ENCODE results near the gene MICU1.
"Not testable (repeated sequence)": the region's sequence is repeated elsewhere in the genome, so short reads cannot be mapped to it uniquely, and the experiment has no call there.

Gene MICU1

DNA sequence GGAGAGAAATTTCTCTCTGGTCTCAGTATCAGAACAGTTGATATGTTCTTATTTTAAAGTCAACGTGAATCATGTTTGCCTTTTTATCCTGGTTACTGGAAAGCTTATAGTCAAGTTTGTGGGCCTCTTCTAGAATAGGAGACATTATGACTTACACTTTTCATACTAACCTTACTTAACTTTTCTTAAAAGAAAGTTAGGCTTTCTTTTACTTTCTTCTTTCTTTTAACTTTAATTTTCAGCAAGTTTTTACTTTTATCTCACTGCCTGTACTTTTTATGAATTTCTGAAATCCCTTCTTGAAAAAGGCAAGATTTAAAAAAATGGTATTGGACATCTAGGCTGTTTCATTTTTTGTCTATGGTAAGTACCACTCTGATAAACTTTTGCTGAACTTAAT is 195.9 kb downstream of the MICU1 start:
- DNase-seq: no peak

DNA sequence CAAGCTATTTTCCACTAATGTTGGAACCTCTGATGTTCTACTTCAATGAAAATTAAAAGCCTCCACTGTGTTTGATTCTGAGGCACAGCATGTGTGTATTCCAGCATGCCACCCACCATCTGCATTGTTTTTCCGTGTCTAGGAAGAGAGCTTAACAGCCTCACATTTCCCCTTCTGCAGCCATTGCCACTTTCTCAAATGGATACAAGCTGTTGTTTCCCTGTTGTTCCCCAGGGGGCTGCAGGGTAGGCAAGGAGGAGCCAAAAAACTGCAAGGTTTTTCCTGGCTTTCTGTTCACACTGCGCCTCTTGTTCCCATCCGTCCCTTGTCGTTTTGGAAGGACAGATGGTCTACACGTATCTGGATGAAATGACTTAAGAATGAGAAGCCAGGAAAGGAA is 198.9 kb downstream of the MICU1 start:
- DNase-seq: no peak

DNA sequence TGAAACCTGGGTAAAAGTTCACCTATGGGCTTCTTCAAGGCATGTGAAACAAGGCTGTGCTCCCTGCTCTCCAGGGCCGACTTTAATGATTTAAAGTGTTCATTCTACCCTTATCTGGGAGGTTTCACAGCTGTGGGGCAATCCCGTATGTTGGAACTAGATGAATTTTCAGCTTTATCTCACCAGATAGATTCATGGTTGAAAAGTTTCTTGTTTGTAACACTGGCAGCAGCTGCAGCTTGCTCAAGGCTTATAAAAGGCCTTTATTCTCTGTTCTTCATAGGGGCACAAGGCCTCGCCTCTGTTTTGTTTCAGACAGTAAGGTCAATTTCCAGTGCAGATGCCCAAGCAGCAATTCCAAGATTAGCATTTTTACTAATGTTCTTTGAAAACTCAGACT is 200.7 kb downstream of the MICU1 start:
- no peak for DNase-seq

DNA sequence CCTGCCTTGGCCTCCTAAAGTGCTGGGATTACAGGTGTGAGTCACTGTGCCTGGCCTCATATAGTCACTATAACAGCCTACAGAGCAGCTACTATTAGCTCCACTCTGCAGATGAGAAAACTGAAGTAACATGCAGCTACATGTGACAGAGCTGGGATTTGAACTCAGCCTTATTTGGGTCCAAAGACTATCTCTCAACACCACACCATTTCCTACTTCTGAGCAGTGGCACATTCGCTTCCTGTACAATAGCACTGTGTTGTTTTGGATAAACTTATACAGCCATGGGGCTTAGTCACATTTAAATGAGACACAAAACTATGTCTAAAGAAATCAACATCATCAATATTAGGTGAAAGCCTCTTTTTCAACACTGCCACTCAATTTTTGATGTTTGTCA is 201.3 kb downstream of the MICU1 start:
- DNase-seq: no peak

DNA sequence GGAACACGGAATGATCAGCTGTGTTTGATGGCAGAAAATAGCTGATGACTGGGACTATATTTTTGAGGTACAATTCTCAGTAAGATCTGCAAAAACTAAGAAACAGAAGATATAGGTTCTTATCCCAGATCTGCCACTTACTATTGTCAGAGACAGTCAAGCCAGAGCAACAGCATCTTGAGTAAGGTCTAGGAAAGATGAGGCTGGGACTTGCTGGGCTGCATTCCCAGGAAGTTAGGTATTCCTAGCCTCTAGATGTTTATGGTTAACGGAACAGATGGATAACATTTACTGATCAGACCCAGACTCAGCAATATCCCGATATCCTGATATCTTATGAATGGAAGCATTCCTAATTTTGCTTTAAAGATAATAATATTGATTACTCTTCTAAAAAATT is 202.5 kb downstream of the MICU1 start:
- DNase-seq: no peak

DNA sequence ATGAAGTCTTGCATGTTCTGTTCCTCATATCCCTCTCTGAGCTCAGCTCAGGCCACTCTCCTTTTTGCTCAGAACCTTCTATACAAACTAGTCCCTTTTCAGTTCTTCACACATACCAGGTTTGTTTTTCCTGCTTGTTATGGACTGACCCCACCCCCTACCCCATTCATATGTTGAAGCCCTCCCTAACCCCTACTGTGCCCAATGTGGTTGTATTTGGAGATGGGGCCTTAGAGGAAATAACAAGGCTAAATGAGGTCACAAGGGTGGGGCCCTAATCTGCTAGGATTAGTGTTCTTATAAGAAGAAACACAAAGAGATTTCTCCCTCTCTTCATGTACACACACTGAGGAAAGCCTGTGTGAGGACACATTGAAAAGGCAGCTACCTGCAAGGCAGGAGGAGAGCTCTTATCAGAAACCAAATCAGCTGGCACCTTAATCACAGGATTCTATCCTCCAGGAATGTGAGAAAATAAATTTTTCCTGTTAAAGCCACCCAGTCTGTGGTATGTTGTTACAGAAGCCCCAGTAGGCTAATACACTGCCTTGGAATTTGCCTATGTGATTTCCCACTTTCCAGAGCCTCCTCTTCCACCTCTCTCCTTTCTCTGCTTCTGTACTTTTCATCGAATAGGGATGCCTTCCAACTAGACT is 203.9 kb downstream of the MICU1 start:
- no peak for DNase-seq

DNA sequence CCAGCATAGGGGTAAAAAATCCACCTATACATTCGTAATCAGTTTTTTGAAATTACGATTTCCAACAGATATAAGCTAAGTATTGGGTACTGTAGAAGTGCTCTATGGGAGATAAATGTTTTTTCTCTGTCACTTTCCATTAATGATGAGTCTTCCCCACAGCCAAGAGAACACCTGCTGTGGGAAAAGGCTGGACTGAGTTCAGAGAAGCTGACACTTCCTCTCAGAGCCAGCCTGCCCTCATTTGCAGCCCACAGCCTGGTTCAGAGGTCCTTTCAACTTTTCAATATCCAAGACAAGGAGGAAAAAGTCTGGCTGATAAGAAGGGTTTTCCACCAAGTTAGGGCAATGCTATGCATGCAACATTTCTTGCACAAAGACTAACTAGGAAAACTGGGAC is 206.6 kb downstream of the MICU1 start:
- DNase-seq: no peak

DNA sequence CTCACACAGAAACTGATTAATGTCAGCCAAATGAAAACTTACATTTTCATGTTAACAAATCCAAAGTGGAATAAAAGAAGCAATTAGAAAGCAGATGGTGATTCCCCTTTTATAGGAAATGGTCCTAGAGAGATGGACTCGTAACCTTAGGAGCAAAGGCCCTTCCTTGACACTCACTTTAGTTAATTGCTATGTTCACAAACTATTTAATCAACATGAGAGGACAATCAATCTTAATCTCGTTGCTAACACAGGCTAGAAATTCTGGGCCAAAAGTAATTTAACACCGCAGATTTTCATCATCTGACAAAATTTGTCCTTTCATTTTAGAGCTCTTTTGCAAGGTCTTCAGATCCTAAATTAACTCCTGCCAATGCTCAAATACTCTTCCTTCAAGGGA is 207.2 kb downstream of the MICU1 start:
- no peak for DNase-seq

DNA sequence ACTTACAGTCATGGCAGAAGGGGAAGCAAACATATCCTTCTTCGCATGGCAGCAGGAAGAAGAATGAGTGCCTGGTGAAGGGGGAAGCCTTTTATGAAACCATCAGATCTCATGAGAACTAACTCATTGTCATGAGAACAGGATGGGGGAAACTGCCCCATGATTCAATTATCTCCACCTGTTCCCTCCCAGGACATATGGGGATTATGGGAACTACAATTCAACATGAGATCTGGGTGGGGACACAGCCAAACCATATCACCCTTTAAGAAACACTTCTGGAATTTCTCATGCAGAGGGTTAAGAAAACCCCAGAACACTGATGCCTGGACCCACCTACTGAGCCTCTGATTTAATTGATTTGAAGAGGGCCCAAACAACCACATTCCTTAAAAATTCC is 207.9 kb downstream of the MICU1 start:
- DNase-seq: no peak

DNA sequence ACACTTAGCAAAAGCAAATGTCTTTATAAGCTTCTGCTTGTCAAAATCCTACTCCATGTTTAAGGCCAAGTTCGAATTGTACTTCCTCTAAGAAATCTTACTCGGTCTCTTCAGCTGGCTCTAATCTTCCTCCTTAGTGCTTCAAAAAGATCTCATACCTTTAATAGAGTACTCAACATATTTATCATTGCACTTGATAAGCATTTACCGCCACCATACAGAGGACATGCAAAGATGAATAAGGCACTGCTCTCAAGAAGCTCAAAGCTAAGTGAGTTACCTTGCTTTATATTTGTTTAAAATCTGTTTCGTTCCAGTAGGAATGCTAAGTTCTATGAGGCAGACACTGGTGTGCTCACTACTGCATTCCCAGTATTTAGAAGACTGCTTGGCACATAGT is 209.2 kb downstream of the MICU1 start:
- DNase-seq: no peak

DNA sequence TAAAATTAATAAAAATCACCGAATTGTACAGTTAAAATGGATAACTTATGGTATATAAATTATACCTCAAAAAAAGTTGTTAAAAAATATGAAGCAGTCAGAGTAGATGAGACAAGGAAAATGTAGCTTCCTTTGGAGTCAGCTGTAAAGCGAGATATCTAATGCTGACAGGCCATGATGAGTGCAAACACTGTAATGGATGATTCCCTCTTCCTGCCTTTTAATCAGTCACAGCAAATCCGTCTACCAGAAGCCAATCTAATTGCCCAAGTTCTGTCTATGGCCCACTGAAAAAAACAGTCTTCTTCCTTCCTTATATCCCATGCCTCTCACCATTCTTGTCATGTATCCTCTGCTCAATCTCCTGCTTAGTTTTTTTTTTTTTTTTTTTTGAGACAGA is 211.2 kb downstream of the MICU1 start:
- DNase-seq: no peak

DNA sequence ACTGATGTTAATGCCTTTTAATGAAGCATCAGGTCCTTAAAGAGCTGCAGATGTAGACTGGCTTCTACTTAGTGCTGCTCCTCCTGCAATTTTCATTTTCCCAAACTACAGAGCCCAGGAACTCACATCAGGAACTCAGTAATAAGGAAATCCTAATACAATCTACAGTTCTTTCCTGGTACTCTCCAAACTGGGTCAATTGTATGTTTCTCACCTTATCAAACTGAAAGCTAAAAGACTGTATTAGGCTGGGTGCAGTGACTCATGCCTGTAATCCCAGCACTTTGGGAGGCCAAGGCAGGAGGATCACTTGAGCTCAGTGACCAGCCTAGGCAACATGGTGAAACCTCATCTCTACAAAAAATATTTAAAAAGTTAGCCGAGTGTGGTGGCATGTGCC is 216.7 kb downstream of the MICU1 start:
- DNase-seq: no peak

DNA sequence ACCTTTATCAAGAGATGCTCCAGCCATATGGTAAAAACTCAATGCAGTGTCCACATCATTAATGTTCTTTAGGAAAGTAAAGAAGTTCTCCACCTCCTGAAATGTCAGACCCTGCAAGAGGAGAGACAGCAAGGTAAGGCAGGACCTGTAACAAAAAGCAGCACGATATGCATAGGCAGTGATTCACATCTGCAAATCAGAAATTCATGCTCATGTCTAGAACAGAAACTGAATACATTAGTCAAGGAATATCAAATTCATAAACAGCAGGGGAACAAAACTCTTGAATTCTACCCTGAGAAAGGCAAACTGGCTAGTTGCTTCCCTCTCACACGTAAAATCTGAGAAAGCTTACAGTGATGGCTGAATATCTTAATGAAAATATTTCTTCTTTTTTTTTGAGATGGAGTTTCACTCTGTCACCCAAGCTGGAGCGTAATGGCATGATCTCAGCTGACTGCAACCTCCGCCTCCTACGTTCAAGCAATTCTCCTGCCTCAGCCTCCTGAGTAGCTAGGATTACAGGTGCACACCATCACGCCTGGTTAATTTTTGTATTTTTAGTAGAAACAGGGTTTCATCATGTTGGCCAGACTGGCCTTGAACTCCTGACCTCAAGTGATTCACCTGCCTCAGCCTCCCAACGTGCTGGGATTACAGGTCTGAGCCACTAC is 217.8 kb downstream of the MICU1 start:
- no peak for DNase-seq

DNA sequence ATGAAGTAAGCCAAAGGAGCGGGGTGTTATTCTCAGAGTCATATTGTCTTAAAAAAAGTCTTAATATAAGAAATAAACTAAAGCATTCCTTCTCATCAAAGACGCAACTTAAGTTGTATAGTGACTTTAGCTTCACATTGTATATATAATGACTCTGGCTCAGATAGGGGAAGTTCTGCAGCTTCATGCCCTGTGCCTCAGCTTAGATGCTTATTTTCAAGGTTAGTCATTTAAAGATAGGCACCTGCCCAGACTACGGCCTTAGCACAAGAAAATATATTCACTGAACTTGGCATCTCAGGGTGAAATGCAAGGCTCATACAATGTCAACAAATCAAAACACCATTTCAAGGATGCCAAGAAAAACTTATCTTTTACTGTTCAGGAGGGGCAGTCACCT is 218.4 kb downstream of the MICU1 start:
- DNase-seq: no peak

DNA sequence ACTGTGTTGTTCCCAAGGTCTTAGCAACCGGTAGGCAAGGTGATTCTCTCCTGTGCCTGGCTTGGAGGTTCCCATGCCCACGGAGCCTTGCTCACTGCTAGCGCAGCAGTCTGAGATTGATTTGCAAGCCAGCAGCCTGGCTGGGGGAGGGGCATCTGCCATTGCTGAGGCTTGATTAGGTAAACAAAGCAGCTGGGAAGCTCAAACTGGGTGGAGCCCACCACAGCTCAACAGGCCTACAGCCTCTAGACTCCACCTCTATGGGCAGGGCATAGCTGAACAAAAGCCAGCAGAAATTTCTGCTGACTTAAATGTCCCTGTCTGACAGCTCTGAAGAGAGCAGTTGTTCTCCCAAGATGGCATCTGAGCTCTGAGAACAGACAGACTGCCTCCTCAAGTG is 230.3 kb downstream of the MICU1 start:
- DNase-seq: not testable (repeated sequence)

DNA sequence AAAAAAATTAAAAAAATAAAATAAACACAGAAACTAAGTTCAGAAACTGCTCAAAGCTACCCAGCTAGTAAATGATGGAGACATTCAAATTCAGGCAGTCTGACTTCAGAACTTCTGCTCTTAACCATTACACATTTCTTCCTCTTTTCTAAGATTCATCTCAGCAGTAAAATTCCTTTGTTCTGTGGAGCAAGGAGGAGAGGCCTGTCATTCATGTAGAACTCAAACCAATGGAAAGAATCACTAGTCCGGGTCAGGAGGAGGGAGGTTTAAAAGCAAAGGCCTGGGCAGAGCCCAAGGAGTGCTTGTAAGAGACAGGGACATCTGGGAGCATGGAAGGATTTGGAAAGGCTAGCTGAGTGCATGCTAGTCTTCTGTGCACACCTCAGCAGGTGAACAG is 233.3 kb downstream of the MICU1 start:
- DNase-seq: no peak

DNA sequence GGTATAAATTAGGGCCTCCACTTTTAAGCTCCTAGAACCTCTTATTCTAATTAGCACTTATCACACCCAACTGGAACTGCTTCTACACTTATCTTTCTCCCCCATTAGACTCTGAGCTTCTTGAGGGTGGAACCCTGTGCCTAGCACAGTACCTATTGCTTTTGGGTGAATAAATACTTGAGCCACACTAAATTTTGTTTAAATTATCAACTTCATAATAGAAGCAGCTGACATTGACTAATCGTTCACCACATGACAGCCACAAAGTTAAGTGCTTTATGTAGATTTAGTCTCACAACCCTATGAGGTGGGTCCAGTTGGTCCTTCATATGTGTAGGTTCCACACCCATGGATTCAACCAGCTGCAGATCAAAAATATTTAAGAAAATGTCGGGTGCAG is 235.1 kb downstream of the MICU1 start:
- no peak for DNase-seq

DNA sequence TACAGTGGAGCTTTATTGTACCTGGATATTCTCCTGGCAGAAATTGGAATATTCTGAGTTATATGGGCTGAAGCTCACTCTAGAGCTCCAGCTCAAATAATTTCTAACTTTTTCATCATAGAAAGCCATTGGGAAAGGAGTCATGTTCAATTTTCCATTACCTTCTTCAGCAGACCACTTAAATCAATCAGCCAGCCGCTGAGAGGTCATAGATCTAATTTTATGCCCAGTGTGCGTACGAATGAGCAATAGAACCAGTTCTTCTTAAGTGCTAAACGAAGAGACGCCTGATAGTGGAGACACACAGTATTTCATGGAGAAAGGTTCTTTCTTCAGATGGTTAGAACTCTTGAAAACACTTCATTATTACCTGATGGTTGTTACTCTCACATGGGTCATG is 236.2 kb downstream of the MICU1 start:
- DNase-seq: no peak

DNA sequence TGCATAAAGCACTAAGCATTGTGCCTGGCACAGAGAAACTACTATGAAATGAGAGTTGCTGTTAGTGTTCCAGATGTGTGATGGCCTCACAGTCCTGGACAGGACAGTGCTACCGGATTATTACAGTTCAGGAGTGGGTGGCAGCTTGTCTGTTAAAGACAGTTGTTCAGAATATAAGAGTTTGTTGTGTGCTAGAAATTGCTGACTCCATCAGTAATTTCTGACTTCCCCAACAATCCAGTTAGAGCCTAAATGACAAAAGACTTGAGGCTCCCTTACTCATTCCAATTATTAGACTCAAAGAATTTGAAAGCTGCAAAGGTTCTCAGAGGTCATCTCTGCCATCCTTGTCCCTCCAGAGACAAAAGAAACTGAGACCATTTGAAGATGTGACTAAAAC is 236.9 kb downstream of the MICU1 start:
- no peak for DNase-seq

DNA sequence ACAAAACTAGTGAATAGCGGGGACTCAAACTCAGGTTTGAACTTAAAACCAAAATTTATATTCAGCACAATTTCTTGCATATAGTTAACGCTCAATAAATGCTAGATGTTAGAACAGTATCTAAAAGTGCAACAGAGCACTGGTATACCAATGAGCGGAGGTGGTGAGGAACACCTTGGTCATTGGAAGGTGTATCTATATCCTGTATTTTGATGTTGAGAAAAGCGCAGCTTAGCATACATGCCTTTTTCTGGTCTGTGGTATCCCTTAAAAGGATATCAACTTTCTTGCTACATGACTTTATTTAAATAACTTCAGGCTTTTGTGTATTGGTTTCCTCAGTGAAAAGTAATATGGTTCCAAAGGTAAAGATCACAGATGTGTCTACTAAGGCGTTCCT is 237.8 kb downstream of the MICU1 start:
- no peak for DNase-seq

DNA sequence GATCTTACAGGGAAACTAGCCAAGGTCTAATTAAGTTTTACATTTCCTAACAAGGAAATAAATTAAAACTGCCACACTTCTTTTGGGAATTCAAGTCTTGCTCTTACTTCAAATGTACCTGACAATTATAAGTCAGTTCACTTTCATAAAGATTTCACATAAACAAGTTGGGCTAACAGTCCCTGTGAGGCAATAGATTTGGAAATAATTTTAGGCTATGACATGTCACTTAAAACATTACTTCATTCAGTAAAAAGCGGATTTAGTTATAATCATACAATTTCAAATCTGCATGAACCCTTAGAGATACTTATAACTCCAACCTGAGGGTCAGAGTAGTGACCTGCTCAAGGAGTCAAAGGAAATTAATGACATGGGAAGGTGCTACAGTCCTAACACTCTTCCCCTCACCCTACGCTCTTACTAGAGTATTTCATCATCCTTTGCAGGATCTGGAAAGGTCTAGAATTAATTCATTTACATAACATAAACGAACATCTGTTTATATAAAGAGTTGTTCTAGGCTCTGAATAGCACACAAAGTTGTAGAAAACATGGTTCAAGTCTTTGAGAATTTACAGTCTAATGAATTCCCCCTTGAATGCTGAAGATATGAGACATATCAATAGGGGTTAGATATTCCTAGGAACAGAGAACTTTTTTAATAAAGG is 238.8 kb downstream of the MICU1 start:
- no peak for DNase-seq

DNA sequence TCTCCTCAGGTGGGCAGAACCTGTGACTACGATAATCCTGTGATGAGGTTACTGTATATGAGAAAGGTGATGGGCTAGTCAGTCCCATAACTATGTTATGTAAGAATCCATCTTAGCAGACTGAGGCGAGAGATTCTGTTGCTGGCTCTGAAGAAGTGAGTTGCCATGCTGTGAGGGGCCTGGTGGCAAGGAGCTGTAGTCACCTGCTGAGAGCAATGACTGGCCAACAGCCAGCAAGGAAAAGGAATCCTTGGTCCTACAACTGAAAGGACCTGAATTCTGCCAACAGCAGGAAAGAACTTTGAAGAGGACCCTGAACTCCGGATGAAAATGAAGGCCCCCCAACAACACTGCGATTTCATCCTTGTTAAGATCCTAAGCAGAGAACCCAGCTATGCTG is 240.2 kb downstream of the MICU1 start:
- no peak for DNase-seq

DNA sequence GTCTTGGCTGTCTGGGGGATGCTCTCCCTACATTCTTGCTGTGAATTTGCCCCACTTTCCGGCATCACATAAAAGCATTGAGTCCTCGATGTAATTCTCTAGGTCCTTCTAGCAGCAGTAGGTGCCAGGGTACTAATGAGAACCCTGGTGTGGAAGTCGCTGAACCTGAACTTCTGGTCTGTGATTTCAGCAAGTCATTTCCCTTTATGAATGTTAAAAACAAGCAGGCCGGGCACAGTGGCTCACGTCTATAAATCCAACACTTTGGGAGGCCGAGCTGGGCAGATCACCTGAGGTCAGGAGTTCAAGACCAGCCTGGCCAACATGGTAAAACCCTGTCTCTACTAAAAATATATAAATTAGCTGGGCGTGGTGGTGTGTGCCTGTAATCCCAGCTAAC is 240.9 kb downstream of the MICU1 start:
- DNase-seq: not testable (repeated sequence)

DNA sequence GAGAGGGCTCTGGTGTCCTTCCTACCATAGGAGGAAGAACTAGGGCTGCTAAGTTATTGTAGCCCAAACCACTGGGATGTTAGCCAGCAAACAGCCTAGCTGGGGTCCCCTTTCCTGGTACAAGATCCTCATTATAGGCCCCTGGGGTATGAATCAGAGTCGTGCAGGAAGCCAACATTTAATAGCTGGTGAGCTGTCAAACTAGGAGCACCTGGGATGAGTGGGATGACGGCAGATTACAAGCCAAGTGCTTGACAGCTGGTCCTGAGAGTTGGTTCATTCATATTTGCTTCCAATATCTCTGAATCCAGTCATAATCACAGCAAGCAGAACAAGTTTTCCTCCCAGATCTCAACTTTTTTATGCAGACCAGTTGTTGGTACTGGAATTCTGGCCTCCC is 246.1 kb downstream of the MICU1 start:
- no peak for DNase-seq

DNA sequence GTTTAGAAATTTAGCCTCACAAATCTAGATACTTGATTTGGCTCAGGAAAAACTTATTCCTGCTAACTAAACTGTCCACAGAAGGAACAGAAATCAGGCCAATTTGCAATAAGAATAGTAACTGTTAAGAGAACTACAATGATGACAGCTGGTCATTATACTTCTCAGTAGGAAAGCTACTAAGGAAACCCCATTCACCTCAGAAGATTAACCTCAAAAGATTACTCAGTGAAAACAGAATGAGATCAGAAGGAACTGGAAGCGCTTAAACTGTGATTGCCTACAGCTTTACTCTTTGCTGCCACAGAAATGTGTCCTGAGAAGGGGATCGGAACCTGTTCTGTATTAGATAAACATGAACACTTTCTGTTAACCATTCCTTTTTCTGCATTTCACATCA is 246.8 kb downstream of the MICU1 start:
- no peak for DNase-seq

Data from bone marrow (tissue), 2 donors.